NT2/D1 (cell line): ENCODE measurements around the gene MAK.

ENCODE experiments used
- SUZ12 ChIP-seq: IDR thresholded peaks from 2 replicates; pipeline ENCODE4 v1.6.1; 2011; ENCODE audit not compliant: insufficient read length, insufficient read depth; ENCODE audit errors: extremely low read depth
- YY1 ChIP-seq: IDR thresholded peaks from 2 replicates; pipeline ENCODE4 v1.6.1; 2011; ENCODE audit not compliant: insufficient read length, insufficient read depth
- ZNF274 ChIP-seq: IDR thresholded peaks from 2 replicates; pipeline ENCODE4 v1.6.1; 2011; ENCODE audit warnings: mild to moderate bottlenecking, low read depth, low read length

DNA sequence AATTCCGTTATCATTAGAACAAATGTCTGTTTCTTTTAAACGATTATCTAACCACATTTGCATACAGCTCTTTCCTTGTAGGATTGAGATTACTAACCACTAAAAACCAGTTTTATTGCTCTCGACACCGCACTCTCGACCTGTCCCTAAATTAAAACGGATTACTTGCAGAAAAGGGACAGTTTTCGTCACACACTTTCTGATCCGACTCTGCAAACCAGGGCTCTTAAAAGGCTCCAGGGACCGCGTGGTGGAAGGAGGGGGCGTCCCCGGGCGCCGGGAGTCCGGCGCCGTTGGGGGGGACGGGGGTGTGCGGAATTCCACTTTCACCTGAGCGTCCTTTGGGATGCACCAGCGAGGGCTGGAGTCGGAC lies 731 bp downstream of the MAK start:
- TF ChIP-seq YY1 (no peak), SUZ12 (no peak), ZNF274 (no peak)
